CD14-positive monocyte (primary cell): ENCODE results near the gene ACER2. TPM values are rescaled to one million over a fixed set of nuclear protein-coding genes. Genes with fewer than 3 reads are reported as not detected.

Source experiments
- DNase-seq, 3 donors: peaks; one replicate each; pipeline ENCODE4 v3.0.0-alpha.2; 2011 to 2022
- H2AFZ ChIP-seq: 2 replicates; pipeline ENCODE4 v1.6.0; 2012; ENCODE audit warnings: mild to moderate bottlenecking, low read depth, low read length, inconsistent platforms; ENCODE audit not compliant: insufficient read depth, poor library complexity, severe bottlenecking
- H3K27ac ChIP-seq, 2 donors: 1 replicate in 1 of 2; 2 replicates in 1 of 2; pipeline ENCODE4 v1.5.1; 2012 to 2013; ENCODE audit warnings: low read length in 2 of 2, control low read depth in 1 of 2, inconsistent platforms in 1 of 2, low read depth in 1 of 2, mild to moderate bottlenecking in 1 of 2
- H3K27me3 ChIP-seq, 2 donors: one replicate each; pipeline versions ENCODE4 v1.6.0 to v1.6.1; 2011 to 2013; ENCODE audit warnings: low read length in 2 of 2; ENCODE audit not compliant: control insufficient read depth in 2 of 2, insufficient read depth in 2 of 2
- H3K36me3 ChIP-seq, 2 donors: replicated peaks in 1 of 2; 1 replicate in 1 of 2; 2 replicates in 1 of 2; pipeline versions ENCODE4 v1.5.1 to v1.6.1; 2012 to 2013; ENCODE audit warnings: low read length in 2 of 2, control low read depth in 1 of 2, inconsistent platforms in 1 of 2, mild to moderate bottlenecking in 1 of 2; ENCODE audit not compliant: insufficient read depth in 2 of 2, control insufficient read depth in 1 of 2
- H3K4me1 ChIP-seq, 2 donors: 1 replicate in 1 of 2; 2 replicates in 1 of 2; pipeline versions ENCODE4 v1.5.1 to v1.6.1; 2012 to 2013; ENCODE audit warnings: low read length in 2 of 2, control low read depth in 1 of 2, inconsistent platforms in 1 of 2, mild to moderate bottlenecking in 1 of 2, moderate library complexity in 1 of 2; ENCODE audit not compliant: insufficient read depth in 2 of 2, control insufficient read depth in 1 of 2
- H3K4me2 ChIP-seq: replicated peaks from 2 replicates; pipeline ENCODE3; 2012; ENCODE audit warnings: low read length, moderate library complexity, mild to moderate bottlenecking; ENCODE audit not compliant: poor library complexity, severe bottlenecking; ENCODE audit errors: extremely low read depth
- H3K4me3 ChIP-seq, 3 experiments: fragments of 200-600 bp in 1 of 3; sonication (generic) in 1 of 3; replicated peaks in 1 of 3; 1 replicate in 2 of 3; 2 replicates in 1 of 3; pipeline ENCODE4 v1.5.1; 2011 to 2013; ENCODE audit warnings: low read length in 3 of 3, mild to moderate bottlenecking in 3 of 3, control low read depth in 2 of 3, low read depth in 2 of 3, inconsistent platforms in 1 of 3, moderate library complexity in 1 of 3
- H3K79me2 ChIP-seq: 2 replicates; pipeline ENCODE4 v1.6.0; 2012; ENCODE audit warnings: mild to moderate bottlenecking, control low read depth, inconsistent platforms, low read length, moderate library complexity; ENCODE audit not compliant: insufficient read depth
- H3K9ac ChIP-seq: 2 replicates; pipeline ENCODE4 v1.6.0; 2017; ENCODE audit warnings: low read length, mild to moderate bottlenecking; ENCODE audit not compliant: insufficient read depth, poor library complexity, severe bottlenecking
- H3K9me3 ChIP-seq, 2 donors: replicated peaks in 1 of 2; 1 replicate in 1 of 2; 2 replicates in 1 of 2; pipeline versions ENCODE4 v1.5.1 to v1.6.1; 2012 to 2013; ENCODE audit warnings: low read length in 2 of 2, control low read depth in 1 of 2; ENCODE audit not compliant: control insufficient read depth in 1 of 2, insufficient read depth in 1 of 2
- H4K20me1 ChIP-seq: 2 replicates; pipeline ENCODE4 v1.6.0; 2012; ENCODE audit warnings: mild to moderate bottlenecking, low read length, control low read depth, moderate library complexity; ENCODE audit not compliant: insufficient read depth
- H3K27ac Mint-ChIP-seq, 7 donors: one replicate each; pipeline ENCODE4 v1.8.0; 2020; ENCODE audit warnings: mild to moderate bottlenecking in 7 of 7, mixed read lengths in 7 of 7, moderate library complexity in 6 of 7, inconsistent platforms in 2 of 7
- H3K27me3 Mint-ChIP-seq, 3 donors: one replicate each; pipeline ENCODE4 v1.8.0; 2021 to 2022; ENCODE audit warnings: low read depth in 3 of 3, mild to moderate bottlenecking in 3 of 3, mixed read lengths in 3 of 3, moderate library complexity in 3 of 3, inconsistent platforms in 1 of 3
- H3K36me3 Mint-ChIP-seq, 2 donors: one replicate each; pipeline ENCODE4 v1.8.0; 2020; ENCODE audit warnings: mixed read lengths in 2 of 2, inconsistent platforms in 1 of 2, mild to moderate bottlenecking in 1 of 2
- H3K4me1 Mint-ChIP-seq: one replicate; pipeline ENCODE4 v1.8.0; 2020; ENCODE audit warnings: mild to moderate bottlenecking, mixed read lengths
- H3K4me3 Mint-ChIP-seq, 2 donors: one replicate each; pipeline ENCODE4 v1.8.0; 2020; ENCODE audit warnings: mild to moderate bottlenecking in 2 of 2, mixed read lengths in 2 of 2, moderate library complexity in 1 of 2
- H3K9me3 Mint-ChIP-seq, 7 donors: one replicate each; pipeline ENCODE4 v1.8.0; 2020 to 2022; ENCODE audit warnings: mixed read lengths in 7 of 7, mild to moderate bottlenecking in 6 of 7, moderate library complexity in 6 of 7, inconsistent platforms in 2 of 7
- WGBS: methylation state at CpG from one replicate; pipeline ENCODE4 v1.1.5; 2013; ENCODE audit warnings: missing lambda C conversion rate; ENCODE audit not compliant: insufficient coverage; 5-methylcytosine and 5-hydroxymethylcytosine counted together
- intact Hi-C, 2 donors: fragments of 100-400 bp; cut with micrococcal nuclease; formaldehyde crosslinking; loops; one replicate each; pipeline versions ENCODE4 v1.15.0 to v1.15.1; 2023
- polyA plus RNA-seq, 3 donors: library from polyadenylated mRNA; depleted of rRNA in 1 of 3; unstranded in 2 of 3; stranded (reverse) in 1 of 3; fragments of 300-500 nt in 2 of 3; fragments of >200 nt in 1 of 3; fragmentation: Illumina TruSeq in 2 of 3; gene quantifications; 1 replicate in 2 of 3; 2 replicates in 1 of 3; pipeline ENCODE4 v1.2.3, GENCODE V29; 2012 to 2021
- TF ChIP-seq, protein P1 (sequence below): fragments of 200-600 bp; IDR thresholded peaks from one replicate; pipeline ENCODE4 v1.8.0; 2022; ENCODE audit warnings: antibody characterized with exemption, mild to moderate bottlenecking

The ACER2 gene
- polyA plus RNA-seq, 3 donors = 0.17 to 0.21 TPM; not detected in 1

DNA sequence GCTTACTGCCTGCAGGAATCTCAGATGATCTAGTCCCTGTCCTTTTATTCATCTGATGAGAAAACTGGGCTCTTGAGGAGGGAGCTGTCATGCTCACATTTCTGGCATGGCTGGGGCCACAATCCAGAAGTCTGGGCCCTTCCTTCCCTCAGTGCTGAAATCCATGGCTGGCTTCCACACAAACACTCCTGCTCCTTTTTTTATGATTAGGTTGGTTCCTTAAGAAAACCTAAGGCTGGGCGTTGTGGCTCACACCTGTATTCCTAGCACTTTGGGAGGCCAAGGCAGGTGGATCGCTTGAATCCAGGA is 1.3 kb downstream of the ACER2 start:
- peak overlapping the region; percentile 94 for H2AFZ ChIP-seq
- no CpG with 5 or more reads among the region's 2 CpGs for WGBS
- Mint-ChIP-seq H3K27me3 (peaks cover 2 to 7% (median 3%) of the 10 kb centered on the region in 3 donors), H3K4me1 (peaks cover 24% of the 10 kb centered on the region), H3K36me3 (no peaks in the 10 kb centered on the region), H3K4me3 (no peak overlapping the region), H3K27ac (no peak overlapping the region), H3K9me3 (peaks cover 0 to 3% (median 0%) of the 10 kb centered on the region in 7 donors)
- DNase-seq = no peak
- peak overlapping the region in 1 of 3 experiments; percentile 88 for H3K4me3 ChIP-seq
- H3K4me2 ChIP-seq = no peak overlapping the region
- H3K9me3 ChIP-seq = no peaks in the 10 kb centered on the region
- intact Hi-C loops = no loop called here
- TF ChIP-seq, protein P1, sequence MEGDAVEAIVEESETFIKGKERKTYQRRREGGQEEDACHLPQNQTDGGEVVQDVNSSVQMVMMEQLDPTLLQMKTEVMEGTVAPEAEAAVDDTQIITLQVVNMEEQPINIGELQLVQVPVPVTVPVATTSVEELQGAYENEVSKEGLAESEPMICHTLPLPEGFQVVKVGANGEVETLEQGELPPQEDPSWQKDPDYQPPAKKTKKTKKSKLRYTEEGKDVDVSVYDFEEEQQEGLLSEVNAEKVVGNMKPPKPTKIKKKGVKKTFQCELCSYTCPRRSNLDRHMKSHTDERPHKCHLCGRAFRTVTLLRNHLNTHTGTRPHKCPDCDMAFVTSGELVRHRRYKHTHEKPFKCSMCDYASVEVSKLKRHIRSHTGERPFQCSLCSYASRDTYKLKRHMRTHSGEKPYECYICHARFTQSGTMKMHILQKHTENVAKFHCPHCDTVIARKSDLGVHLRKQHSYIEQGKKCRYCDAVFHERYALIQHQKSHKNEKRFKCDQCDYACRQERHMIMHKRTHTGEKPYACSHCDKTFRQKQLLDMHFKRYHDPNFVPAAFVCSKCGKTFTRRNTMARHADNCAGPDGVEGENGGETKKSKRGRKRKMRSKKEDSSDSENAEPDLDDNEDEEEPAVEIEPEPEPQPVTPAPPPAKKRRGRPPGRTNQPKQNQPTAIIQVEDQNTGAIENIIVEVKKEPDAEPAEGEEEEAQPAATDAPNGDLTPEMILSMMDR = no peak
- no peaks in the 10 kb centered on the region for H3K27me3 ChIP-seq
- H3K79me2 ChIP-seq = no peaks in the 10 kb centered on the region
- no peaks in the 10 kb centered on the region for H3K36me3 ChIP-seq
- H3K4me1 ChIP-seq = peaks cover 12 to 16% of the 10 kb centered on the region in 2 donors
- H3K9ac ChIP-seq = no peak overlapping the region
- H3K27ac ChIP-seq = no peak overlapping the region
- H4K20me1 ChIP-seq = no peaks in the 10 kb centered on the region

DNA sequence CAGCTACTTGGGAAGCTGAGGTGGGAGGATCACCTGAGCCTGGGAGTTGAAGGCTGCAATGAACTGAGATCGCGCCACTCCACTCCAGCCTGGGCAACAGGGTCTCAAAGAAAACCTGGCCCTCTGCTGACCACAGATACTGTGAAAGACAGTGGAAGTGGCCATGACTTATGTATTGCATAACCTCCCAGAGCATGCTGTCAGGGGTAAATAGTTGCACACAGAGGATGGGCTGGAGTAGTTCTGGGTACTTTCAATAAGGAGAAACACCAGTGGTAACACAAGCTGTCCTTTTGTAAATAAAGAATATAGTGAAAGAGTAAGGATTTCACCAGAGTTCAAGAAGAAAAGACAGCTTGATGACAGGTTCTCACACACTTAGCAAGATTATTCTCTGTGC is 1.8 kb downstream of the ACER2 start:
- DNase-seq = no peak
- TF ChIP-seq, protein P1 = no peak
- Histone ChIP-seq H3K9me3 (no peaks in the 10 kb centered on the region), H3K79me2 (no peaks in the 10 kb centered on the region), H4K20me1 (no peaks in the 10 kb centered on the region), H3K4me3 (no peak overlapping the region), H2AFZ (no peak overlapping the region), H3K9ac (no peak overlapping the region), H3K36me3 (no peaks in the 10 kb centered on the region), H3K27me3 (no peaks in the 10 kb centered on the region), H3K4me1 (peaks cover 12 to 16% of the 10 kb centered on the region in 2 donors), H3K4me2 (no peak overlapping the region), H3K27ac (no peak overlapping the region)
- intact Hi-C loops = no loop called here
- WGBS = 100% methylated on average over 2 of the region's 2 CpGs
- peaks cover 0 to 3% (median 0%) of the 10 kb centered on the region in 7 donors for H3K9me3 Mint-ChIP-seq
- peaks cover 2 to 7% (median 3%) of the 10 kb centered on the region in 3 donors for H3K27me3 Mint-ChIP-seq
- no peaks in the 10 kb centered on the region for H3K36me3 Mint-ChIP-seq
- no peak overlapping the region for H3K4me3 Mint-ChIP-seq
- H3K4me1 Mint-ChIP-seq = peaks cover 24% of the 10 kb centered on the region
- H3K27ac Mint-ChIP-seq = no peak overlapping the region
